ENCODE results near the gene SOX21. TPM values are rescaled to one million over a fixed set of nuclear protein-coding genes. Genes with fewer than 3 reads are reported as not detected.

Gene SOX21
- total and polyA plus RNA-seq, 8 donors: 0.09 to 0.86 (median 0.53) TPM

GRCh38 chr13:94660695-94661326 is 51.5 kb downstream of the SOX21 start:
- DNase-seq: peak in 1 of 4 donors; percentile 46
- intact Hi-C loops (cut with DNase I): no loop called here
- Histone ChIP-seq H3K36me3 (no peaks in the 10 kb centered on the region), H3K4me1 (no peaks in the 10 kb centered on the region), H3K27ac (no peak overlapping the region), H3K9me3 (no peaks in the 10 kb centered on the region), H3K4me3 (no peak overlapping the region), H3K27me3 (peaks cover 29 to 44% of the 10 kb centered on the region in 2 donors)
- peak in 1 of 2 donors; percentile 11 for TF ChIP-seq CTCF (IDR thresholded peaks at IDR 0.05)
- no peak for ATAC-seq

Other genes starting within 250 kb of the SOX21 start
- gene DCT, start 232.9 kb downstream of the SOX21 start, total RNA-seq: under 1 TPM in 1 of 2 donors, not detected in 1; 0.06 TPM
- under 1 TPM; 0.25 to 0.38 (median 0.32) TPM for gene DCT, start 232.9 kb downstream of the SOX21 start, polyA plus RNA-seq (ENCODE audit: insufficient read length in 6 of 6)
- gene TGDS, start 116.4 kb downstream of the SOX21 start, total RNA-seq: 10 to 100 TPM in 1 of 2 donors, 1 to 10 TPM in 1; 9.9 to 11.4 TPM
- 10 to 100 TPM; 18.5 to 28.5 (median 22.2) TPM for gene TGDS, start 116.4 kb downstream of the SOX21 start, polyA plus RNA-seq (ENCODE audit: insufficient read length in 6 of 6)
- gene GPR180, start 110.7 kb downstream of the SOX21 start, total RNA-seq: 1 to 10 TPM; 7.5 to 7.8 TPM
- gene GPR180, start 110.7 kb downstream of the SOX21 start, polyA plus RNA-seq (ENCODE audit: insufficient read length in 6 of 6): 10 to 100 TPM in 1 of 6 donors, 1 to 10 TPM in 5; 5.8 to 10.4 (median 7.9) TPM

Measured in left lung (tissue), 10 donors.